GM12878 (cell line): Measurements from ENCODE around the gene RUVBL2.
"Not testable (repeated sequence)": the region's sequence is repeated elsewhere in the genome, so short reads cannot be mapped to it uniquely, and the experiment has no call there.

Experiments
- MAX ChIP-seq: IDR thresholded peaks from 2 replicates; pipeline ENCODE4 v1.6.1; 2012; ENCODE audit warnings: low read depth, low read length, improper control_type of control experiment
- POLR2AphosphoS5 ChIP-seq: IDR thresholded peaks from 2 replicates; pipeline ENCODE4 v1.6.1; 2011; ENCODE audit warnings: mild to moderate bottlenecking, low read length, inconsistent platforms

- not testable (repeated sequence) for TF ChIP-seq MAX, POLR2AphosphoS5
Observed at GRCh38 chr19:49038111-49038510, 44.4 kb downstream of the RUVBL2 start.
